Measurements from ENCODE around the gene P4HTM.
"Not testable (repeated sequence)": the region's sequence is repeated elsewhere in the genome, so short reads cannot be mapped to it uniquely, and the experiment has no call there.

P4HTM gene

DNA sequence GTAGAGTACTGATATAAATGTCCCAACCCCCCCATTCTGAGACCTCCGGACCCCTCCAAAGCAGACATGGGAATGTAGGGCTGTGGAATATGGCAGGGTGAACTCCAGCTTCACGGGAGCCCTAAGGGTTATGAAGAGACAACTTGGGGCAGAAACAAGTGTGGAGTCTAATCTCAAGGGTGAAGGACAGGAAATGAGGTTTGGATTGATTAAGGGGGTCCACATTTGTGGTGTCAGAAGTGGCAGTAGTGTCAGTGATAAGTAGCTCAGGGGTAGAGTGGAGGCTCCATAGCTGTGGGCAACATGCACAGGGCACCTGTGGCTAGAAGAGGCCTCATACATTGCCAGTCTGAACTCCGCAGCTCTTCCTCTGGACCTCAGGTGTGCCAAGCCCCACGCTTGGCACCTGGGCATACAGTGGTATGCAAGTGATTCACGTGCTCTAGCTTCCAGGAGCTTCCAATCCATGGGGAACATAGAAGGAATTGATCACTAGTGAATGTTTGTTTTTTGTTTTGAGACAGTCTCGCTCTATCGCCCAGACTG, 4.1 kb upstream of the P4HTM start:
- no peak for DNase-seq

DNA sequence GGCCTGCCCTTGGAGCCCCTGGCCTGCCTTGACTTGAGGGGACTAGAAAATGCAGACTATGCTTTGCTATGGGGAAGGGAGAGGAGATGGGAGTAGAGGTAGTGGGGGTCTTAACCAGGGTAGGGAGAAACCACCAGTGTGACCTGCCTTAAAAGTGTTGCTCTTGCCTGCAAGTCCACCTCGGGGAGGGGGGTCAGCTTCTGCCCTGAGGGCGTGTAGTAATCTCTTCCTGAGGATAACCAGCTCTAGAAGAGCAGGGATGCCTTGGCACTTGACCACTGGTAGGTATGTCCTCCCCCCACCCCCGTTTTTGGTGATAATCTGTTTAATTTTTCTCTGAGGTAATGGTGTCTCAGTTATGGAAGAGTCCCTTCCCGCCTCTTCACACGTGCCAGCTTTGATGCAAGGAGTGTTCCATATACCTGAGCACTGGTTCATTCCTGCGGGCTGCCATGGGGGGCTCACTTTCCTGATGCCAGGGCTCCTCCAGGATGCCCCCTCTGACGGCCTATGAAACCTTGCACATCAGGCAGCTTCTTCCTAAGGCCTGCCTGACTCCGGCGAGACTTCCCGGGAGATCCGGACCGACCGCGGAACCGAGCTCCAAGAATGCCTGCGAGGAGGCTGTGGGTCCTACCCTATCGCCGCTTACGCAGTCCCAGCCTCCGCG, 780 bp upstream of the P4HTM start:
- no peak for DNase-seq

DNA sequence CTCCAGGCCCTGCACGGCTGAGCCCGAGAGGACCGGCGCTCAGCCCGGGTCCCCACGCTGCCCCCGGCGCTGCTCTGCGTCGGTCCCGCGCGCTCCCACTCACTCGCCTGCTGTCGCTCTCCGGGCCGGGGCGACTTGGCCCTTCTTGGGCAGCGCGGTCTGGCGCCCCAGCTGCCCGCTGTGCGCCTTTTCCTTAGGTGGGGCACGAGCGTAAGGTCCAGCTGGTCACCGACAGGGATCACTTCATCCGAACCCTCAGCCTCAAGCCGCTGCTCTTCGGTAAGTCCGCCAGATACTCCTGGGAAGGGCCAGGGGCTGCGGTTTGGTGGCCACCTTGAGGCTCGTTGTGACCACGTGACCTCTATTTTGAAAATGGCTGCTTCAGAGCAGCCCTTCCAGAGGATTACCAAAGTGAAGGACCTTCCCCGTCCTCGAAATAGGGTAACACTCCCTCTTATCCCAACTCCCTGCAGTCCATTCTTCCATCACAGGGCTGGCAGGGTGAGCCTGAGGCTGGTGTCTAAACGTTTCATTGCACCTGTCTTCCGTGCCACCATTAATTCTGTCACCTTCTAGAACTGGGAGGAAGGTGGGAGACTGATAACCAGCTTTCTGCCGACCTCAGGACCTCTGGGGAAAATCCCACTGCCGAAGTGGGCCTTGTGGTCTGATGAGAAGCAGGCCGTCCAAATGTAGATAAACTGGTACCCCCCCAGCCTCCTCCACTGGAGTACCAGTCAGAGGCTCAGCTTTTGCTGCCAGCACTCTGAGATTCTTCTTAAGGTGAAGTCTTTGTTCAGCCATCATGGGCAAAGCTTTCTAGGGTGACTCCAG, 812 bp downstream of the P4HTM start:
- no peak for DNase-seq

DNA sequence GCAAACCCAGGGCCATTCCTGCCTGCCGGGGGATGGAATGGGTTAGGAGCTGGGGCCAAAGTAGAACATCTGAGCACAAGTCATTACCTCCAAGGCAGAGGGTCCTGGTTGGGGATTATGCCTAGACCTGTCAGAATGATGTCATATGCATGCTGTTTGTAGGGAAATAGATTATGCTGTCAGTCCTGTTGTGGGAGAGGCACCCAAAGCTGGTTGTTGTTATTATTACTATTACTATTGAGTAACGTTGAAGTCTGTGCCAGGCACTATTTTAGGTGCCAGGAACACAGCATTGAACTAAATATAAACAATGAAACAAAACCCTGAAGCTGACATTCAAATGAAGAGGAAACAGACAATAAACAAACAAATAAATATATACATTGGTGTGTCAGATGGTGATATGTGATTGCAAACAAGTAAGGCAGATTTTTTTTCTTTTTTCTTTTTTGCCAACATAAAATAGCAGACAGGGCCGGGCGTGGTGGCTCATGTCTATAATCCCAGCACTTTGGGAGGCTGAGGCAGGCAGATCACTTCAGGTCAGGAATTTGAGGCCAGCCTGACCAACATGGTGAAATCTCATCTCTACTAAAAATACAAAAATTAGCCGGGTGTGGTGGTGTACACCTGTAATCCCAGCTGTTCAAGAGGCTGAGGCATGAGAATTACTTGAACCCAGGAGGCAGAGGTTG, 2.0 kb downstream of the P4HTM start:
- DNase-seq: no peak

DNA sequence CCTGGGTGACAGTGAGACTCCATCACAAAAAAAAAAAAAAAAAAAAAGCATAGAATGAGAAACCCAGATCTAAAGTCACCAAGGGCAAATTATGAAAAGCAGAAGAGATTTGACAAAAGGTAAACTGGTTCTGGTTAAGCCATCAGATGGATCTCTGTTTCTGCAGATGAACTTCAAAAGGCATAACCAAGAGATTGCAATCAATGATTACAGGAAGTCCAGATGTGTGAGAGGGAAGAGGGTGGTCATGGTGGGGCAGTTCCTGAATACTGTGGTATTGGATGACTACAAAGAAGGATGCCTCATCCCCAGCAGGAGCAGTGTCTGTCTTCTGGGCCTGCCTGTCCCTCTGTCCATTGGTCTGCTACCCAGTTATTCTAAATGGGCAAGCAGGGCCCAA, 3.8 kb downstream of the P4HTM start:
- DNase-seq: peak; percentile 35 to 43

DNA sequence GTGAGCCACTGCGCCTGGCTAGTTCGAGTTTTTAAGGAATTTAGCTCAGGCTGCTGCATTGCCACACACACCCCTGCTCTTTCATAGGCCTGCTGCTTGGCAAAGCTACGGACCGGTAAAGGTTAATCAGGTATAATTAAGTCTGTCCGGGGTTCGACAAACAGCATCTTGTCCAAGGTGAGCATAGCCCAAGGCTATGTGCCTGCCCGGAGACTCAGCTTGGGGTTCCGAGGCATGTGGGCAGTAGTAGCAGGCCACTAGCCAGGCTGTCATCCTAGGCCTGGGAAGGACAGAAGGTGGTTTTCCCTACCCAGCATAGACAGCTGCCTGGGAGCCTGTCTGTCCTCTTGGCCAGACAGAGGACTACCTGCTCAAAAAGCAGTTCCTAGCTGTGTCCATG, 6.6 kb downstream of the P4HTM start:
- DNase-seq: no peak

DNA sequence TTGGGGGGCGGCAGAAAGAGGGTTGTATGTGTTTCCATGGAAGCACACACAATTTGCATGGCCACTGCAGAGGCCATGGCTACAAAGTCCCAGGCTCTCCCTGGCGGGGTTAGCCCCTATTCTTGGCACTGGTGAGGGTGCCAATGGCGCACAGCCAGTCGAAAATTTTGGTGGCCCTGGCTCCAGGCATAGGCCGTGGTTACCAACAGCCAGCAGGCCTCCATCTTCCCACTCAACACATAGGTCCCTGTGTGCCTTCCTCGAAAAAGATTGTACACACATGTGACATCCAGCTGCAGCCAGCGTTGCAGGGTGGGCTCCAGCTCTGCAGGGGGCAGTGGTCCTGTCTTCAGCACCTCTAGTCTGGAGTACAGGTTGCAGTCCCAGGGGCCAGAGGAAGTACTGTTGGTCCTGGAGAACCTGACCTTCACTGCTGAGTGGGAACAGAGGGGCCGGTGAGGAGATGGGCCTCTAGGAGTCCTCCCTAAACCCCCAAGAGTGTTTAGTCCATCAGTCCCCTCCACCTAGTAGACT, 7.1 kb downstream of the P4HTM start:
- DNase-seq: no peak

DNA sequence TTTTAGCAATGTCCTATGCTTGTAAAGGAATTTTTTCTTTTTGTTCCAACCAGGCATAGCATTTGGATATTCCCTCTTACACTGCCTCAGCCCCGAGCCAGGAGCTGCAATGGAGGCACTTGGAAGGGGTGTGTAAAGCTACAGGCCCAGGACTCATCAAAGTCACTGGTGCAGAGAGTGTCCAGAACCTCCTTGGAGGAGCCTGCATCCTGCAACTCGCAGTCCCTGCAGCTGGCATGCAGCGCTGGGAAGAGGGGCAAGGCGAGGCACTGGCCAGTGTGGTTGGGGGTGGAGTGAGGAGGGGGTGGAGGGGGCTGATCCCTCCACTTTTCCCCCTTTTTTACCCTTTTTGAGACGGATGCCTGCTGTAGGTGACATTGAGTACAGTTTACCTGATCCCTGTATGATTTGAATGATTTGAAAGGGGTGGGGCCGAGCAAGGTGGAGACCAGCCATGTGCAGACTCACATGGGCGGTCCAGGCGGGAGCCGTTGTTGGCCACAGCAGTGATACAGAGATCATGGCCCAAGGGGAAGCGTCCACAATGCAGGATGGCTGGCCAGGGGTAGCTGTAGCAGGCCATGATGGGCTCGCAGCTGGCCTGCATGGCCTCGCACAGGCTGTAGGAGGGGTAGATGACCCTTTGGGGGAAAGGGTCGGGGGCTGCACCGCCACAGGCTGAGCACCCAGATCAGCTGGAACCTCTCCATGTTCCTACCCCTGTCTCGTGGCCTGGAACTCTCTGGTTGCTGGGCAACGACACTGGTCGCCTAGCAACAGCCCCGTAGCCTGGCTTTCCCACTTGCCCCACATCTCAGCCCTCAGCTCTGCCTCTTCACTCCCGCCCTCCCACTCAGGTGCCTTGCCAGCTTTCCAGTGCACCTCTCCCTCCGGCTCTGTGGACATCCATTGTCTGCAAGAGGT, 7.9 kb downstream of the P4HTM start:
- DNase-seq: no peak

DNA sequence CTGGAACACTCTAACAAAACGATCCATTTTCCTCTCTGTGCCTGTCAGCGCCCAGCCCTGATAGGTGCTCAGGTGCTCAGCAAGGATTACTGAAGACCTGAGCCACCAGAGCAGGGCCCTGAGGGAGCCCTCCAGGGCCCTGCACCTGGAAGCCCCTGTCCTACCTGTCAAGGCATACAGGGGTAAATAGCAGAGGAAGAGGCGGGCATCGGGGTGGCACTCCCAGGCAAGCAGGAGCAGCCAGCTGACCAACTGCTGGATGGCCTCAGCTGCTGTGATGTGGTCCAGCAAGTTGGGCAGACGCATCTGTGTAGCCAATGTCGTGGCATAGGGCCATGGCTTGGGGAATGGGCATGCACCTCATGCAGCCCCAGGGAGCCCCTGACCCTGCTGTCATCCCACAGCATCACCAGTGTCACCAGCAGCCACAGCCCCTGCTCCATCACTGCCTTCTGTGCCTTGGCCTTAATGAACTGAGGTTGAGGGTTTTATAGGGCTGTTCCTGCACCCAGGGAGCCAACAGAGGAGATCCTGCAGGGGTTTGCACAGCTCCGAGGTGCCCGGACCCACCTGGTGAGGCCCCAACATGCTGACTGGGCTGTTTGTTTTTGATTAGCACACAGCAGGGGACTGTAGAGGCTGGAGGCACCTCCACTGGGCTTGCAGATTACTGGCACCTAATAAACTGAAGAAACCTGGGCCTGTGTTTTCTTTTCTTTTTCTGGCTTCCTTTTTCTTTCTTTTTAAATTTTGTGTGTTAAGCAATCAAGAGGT, 9.2 kb downstream of the P4HTM start:
- no peak for DNase-seq

DNA sequence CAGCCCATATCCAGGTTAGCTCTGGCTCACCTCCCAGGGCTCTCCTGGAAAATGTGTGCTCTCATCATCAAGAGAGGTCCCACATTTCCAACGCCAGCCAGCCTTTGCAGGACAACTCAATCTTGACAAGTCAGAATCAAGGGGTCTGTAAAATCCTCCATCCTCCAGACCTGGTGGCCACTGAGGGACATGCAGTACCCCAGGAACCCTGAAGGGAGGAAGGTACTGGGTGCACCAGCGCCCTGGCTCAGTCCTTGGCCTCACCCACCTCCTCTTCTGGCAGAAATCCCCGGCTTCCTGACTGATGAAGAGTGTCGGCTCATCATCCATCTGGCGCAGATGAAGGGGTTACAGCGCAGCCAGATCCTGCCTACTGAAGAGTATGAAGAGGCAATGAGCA, 11.1 kb downstream of the P4HTM start:
- no peak for DNase-seq

DNA sequence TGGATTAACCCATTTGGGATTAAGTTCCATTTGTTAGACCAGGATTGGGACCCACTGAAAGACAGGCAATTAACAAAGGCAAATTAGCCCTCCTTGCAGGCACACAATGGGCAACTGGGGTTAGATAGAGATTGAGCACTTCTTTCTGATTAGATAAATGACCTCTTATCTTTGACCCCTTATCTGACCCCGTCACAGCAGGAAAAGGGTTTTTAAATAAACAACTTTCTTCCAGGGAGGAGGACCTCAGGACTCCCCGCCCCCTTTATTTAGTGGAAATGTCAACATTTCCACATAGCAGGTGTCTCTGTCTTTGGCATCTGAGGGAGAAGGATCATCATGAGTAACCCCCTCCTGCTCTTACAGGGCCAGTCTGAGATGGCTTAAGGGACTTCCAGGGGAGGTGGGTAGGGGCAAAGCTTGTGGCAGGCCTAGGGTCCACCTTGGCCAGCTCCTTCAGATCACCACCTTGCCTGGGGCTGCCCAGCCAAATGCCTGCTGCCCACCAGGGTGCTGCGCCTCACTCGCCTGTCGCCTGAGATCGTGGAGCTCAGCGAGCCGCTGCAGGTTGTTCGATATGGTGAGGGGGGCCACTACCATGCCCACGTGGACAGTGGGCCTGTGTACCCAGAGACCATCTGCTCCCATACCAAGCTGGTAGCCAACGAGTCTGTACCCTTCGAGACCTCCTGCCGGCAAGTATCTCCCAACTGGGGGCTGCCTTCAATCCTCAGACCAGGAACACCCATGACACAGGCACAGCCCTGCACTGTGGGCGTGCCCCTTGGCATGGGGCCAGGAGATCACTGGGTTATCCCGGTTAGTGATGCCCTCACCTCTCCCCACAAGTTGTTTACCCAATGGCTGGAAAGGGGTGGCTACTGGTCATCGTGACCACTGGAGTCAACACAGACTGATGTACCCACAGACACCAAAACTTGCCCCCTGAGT, 14.6 kb downstream of the P4HTM start:
- no peak for DNase-seq

DNA sequence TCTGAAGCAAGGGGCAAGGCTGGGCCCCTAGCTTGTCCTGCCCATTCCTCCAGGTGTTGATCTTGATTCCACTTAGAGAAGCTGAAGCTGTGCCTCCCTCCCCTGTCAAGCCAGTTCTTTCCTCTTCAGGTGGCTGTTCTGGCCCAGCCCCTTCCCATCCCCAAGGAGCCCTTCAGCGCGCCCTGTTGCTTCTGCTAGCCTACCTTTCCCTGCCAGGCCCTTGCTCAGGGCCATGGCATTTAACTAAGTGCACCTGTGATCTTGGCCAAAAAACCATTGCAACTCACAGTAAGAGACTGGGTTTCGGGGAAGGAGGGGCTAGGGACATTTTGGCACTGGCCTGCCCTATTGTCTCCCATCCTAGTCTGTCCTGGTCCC, 15.3 kb downstream of the P4HTM start:
- DNase-seq: no peak

DNA sequence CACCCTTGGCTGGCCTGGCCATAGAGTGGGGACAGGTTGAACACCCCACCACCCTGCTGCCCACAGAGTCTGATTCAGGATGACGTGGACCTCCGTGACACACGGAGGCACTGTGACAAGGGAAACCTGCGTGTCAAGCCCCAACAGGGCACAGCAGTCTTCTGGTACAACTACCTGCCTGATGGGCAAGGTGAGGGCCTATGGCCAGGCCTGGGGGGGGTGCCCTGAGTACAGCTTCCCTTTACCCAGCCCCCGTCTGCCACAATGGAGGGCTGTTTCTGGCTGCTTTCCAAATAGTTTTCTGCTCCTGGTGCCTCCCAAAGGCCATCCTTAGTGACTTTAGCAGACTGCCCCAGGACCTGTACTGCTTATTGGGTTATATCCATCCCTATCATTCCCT, 16.0 kb downstream of the P4HTM start:
- no peak for DNase-seq

DNA sequence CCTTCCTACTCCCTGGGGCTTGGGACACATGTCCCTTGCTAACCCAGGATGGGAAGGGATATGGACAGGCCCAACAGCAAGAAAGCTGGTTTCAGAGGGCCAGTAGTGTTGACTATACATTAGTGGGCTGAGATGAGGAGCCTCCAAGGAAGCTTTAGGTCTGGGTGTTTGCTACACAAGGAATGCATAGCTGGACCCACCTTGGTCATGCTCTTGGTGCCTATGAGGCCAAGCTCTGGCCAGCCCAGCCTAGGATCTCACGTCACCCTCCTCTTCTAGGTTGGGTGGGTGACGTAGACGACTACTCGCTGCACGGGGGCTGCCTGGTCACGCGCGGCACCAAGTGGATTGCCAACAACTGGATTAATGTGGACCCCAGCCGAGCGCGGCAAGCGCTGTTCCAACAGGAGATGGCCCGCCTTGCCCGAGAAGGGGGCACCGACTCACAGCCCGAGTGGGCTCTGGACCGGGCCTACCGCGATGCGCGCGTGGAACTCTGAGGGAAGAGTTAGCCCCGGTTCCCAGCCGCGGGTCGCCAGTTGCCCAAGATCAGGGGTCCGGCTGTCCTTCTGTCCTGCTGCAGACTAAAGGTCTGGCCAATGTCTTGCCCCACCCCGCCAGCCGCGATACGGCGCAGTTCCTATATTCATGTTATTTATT, 16.5 kb downstream of the P4HTM start:
- DNase-seq: no peak

DNA sequence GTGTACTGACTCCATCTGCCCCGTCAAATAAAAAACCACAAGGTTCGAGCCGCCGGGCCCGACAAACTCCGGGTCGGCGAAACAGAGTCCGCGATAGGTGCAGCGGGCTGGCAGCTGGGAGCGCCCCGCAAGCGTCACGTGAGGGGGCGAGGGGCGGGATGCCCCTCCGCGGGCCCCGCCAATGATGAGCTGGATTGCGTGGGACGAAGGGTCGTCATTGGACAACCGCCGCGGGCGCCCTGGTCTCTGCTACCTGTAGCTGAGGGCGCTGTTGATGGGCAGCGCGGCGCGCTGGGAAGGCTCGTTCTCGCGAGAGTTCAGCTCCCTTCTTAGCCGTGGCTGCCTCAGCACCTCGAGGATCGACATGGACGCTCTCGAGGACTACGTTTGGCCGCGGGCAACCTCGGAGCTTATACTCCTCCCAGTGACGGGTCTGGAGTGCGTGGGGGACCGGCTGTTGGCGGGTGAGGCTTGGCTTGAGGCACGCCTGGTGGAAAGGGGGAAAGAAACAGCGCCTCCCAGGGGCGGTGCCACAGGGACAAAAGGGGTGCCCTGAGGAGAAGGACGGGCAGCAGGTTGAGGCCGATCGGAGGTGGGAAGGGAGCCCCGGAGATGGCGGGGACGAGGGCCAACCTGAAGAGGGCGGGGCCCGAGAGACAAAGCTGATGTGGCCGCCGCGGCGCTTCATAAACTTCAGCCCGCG, 17.2 kb downstream of the P4HTM start, which contains the start of gene WDR6:
WDR6 (plus strand) TSS at position 324 of the 703 bp plus-strand sequence; CDS start at position 365, 41 bp downstream.
- DNase-seq: peak; percentile 96 to 97

DNA sequence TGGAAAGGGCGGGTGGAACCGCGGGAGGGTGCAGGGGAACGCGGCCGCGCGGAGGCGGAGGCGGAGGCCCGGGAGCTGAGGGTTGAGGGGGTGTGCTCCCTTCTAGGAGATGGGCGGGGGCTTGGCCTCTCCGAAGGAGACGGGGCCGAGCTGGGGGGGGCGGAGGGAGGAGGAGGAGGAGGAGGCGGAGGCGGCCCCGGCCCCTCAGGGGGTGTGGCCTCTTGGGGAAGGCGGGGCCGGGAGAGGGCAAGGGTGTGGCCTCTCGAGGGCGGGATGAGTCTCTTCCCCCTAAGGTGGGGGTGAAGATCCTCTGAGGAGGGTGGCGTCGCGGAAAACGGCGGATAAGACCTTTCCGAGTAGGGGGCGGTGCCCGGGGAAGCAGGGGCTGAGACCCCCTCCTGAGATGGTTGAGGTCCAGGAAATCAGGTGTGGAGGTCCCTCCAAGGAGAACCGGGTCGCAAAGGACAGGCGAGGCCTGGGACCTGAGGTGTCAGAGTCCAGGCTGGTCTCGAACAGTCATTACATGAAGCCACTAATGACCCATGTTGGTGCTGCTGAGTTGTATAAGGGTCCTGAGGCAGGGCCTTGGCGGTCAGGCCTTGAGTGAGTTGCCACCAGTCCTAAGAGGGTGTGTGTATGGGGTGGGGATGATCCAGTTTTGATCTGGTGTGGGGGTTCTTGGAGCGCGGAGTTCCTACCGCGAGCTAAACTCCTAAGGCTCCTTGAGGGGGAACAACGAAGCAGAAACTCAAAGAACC, 17.9 kb downstream of the P4HTM start:
- peak; percentile 72 to 78 for DNase-seq

DNA sequence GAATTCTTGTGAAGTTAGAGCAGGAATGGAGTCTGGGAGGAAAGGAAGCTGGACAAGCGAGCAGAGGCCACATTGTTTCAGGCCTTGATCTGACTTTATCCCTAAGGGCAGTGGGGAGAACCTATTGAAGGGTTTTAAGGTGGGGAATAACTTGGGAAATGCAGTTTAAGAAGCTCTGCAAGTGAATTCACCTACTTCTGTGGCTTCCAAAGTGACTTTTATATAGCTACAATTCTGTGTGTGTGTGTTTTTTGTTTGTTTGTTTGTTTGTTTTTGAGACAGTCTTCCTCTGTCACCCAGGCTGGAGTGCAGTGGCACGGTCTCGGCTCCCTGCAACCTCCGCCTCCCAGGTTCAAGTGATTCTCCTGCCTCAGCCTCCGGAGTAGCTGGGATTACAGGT, 18.6 kb downstream of the P4HTM start:
- DNase-seq: not testable (repeated sequence)

DNA sequence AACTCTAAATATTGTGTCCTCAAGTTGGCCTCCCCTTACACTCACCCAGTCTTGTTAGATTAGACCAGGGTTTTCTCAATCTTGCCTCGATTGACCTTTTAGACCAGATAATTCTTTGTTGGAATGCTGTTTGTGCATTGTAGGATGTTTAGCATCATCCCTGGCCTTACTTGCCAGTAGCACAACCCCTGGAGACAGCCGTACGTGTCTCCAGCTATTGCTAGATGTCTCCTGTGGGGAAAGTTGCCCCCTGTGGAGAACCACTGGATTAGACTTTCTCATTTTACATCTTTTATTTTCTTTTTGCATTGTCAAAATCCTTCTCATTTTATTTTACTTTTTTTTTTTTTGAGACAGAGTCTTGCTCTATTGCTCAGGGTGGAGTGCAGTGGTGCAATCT, 19.4 kb downstream of the P4HTM start:
- DNase-seq: no peak
